ENCODE data around the gene PSMB11.

GRCh38 chr14:23076785-23077408 lies 34.9 kb downstream of the PSMB11 start:
- TF ChIP-seq CTCF (IDR thresholded peaks at IDR 0.05) (no peak), POLR2A (IDR thresholded peaks at IDR 0.05) (no peak)
